ENCODE results near the gene HDAC9.

GRCh38 chr7:18593602-18594279 lies 98.2 kb downstream of the HDAC9 start:
- no peak for TF ChIP-seq CTCF (IDR thresholded peaks at IDR 0.05; ENCODE audit: borderline replicate concordance, extremely low read depth, low read length, poor library complexity, severe bottlenecking)
- TF ChIP-seq EZH2 (IDR thresholded peaks at IDR 0.05; ENCODE audit: borderline replicate concordance, low read depth, low read length, severe bottlenecking), result no peak

All from DND-41 (cell line).